Liver (tissue), 9 donors: ENCODE data around the gene GRIK1. TPM values are rescaled to one million over a fixed set of nuclear protein-coding genes. Genes with fewer than 3 reads are reported as not detected.

ENCODE experiments used
- DNase-seq: peaks from one replicate; pipeline ENCODE4 v3.0.0-alpha.2; 2017; ENCODE audit warnings: low spot score
- H3K27ac ChIP-seq, 2 donors: one replicate each; pipeline ENCODE4 v1.7.0; 2013; ENCODE audit warnings: inconsistent platforms in 2 of 2, low read length in 2 of 2, control low read depth in 1 of 2, low read depth in 1 of 2, mild to moderate bottlenecking in 1 of 2
- H3K27me3 ChIP-seq, 4 donors: one replicate each; pipeline versions ENCODE4 v1.6.1 to v1.7.0; 2013; ENCODE audit warnings: low read length in 3 of 4, inconsistent platforms in 1 of 4, mild to moderate bottlenecking in 1 of 4, moderate library complexity in 1 of 4; ENCODE audit not compliant: control insufficient read depth in 4 of 4, insufficient read depth in 4 of 4
- H3K36me3 ChIP-seq, 4 donors: one replicate each; pipeline versions ENCODE4 v1.6.1 to v1.7.0; 2013; ENCODE audit warnings: low read length in 3 of 4, mild to moderate bottlenecking in 3 of 4, low read depth in 1 of 4, moderate library complexity in 1 of 4; ENCODE audit not compliant: control insufficient read depth in 4 of 4, insufficient read depth in 3 of 4
- H3K4me1 ChIP-seq, 4 donors: one replicate each; pipeline versions ENCODE4 v1.6.1 to v1.7.0; 2013; ENCODE audit warnings: low read length in 3 of 4, mild to moderate bottlenecking in 3 of 4, moderate library complexity in 1 of 4; ENCODE audit not compliant: control insufficient read depth in 4 of 4, insufficient read depth in 4 of 4
- H3K4me3 ChIP-seq, 3 donors: one replicate each; pipeline versions ENCODE4 v1.6.1 to v1.7.0; 2013; ENCODE audit warnings: low read length in 3 of 3, control low read depth in 1 of 3, low read depth in 1 of 3, mild to moderate bottlenecking in 1 of 3
- H3K9ac ChIP-seq, 2 donors: one replicate each; pipeline ENCODE4 v1.7.0; 2013; ENCODE audit warnings: low read length in 2 of 2, mild to moderate bottlenecking in 2 of 2, moderate library complexity in 2 of 2, control low read depth in 1 of 2, low read depth in 1 of 2
- H3K9me3 ChIP-seq, 4 donors: one replicate each; pipeline versions ENCODE4 v1.6.1 to v1.7.0; 2013; ENCODE audit warnings: low read length in 3 of 4; ENCODE audit not compliant: control insufficient read depth in 4 of 4
- EGR1 ChIP-seq, 2 donors: IDR thresholded peaks; 2 replicates each; pipeline ENCODE4 v1.6.1; 2016 to 2018; ENCODE audit warnings: antibody characterized with exemption in 2 of 2, low read depth in 2 of 2
- FOXA1 ChIP-seq: IDR thresholded peaks from 2 replicates; pipeline ENCODE4 v1.6.1; 2016; ENCODE audit warnings: antibody characterized with exemption
- FOXA2 ChIP-seq: IDR thresholded peaks from 2 replicates; pipeline ENCODE4 v1.6.1; 2016; ENCODE audit warnings: antibody characterized with exemption
- HNF4A ChIP-seq, 2 donors: conservative IDR thresholded peaks; 2 replicates each; pipeline ENCODE4 v1.6.1; 2016; ENCODE audit warnings: antibody characterized with exemption in 2 of 2, mild to moderate bottlenecking in 2 of 2
- HNF4G ChIP-seq: IDR thresholded peaks from 2 replicates; pipeline ENCODE4 v1.6.1; 2016; ENCODE audit warnings: antibody characterized with exemption
- JUND ChIP-seq, 2 donors: IDR thresholded peaks; 2 replicates each; pipeline ENCODE4 v1.6.1; 2016; ENCODE audit warnings: antibody characterized with exemption in 2 of 2
- NR2F2 ChIP-seq: IDR thresholded peaks from 2 replicates; pipeline ENCODE4 v1.6.1; 2016; ENCODE audit warnings: antibody characterized with exemption
- RAD21 ChIP-seq, 2 donors: IDR thresholded peaks; 2 replicates each; pipeline ENCODE4 v1.6.1; 2016; ENCODE audit warnings: antibody characterized with exemption in 2 of 2, mild to moderate bottlenecking in 2 of 2
- RXRA ChIP-seq, 2 donors: IDR thresholded peaks; 2 replicates each; pipeline ENCODE4 v1.6.1; 2017 to 2018; ENCODE audit warnings: antibody characterized with exemption in 2 of 2, mild to moderate bottlenecking in 1 of 2
- SP1 ChIP-seq: IDR thresholded peaks from 2 replicates; pipeline ENCODE4 v1.6.1; 2018; ENCODE audit warnings: antibody characterized with exemption, mild to moderate bottlenecking
- TAF1 ChIP-seq: conservative IDR thresholded peaks from 2 replicates; pipeline ENCODE4 v1.6.1; 2016; ENCODE audit warnings: antibody characterized with exemption, mild to moderate bottlenecking
- YY1 ChIP-seq: IDR thresholded peaks from 2 replicates; pipeline ENCODE4 v1.6.1; 2016; ENCODE audit warnings: antibody characterized with exemption, mild to moderate bottlenecking
- WGBS: extraction: QIAGEN DNeasy Blood & Tissue Kit; methylation state at CpG from one replicate; pipeline ENCODE4 v1.1.7; 2013; 5-methylcytosine and 5-hydroxymethylcytosine counted together
- polyA plus RNA-seq, 2 donors: library from polyadenylated mRNA; stranded (reverse) in 1 of 2; unstranded in 1 of 2; fragments of 200-250 nt in 1 of 2; fragments of >200 nt in 1 of 2; fragmentation: Nextera tagmentation in 1 of 2; extraction: Ambion mirVana in 1 of 2; gene quantifications; one replicate each; pipeline versions ENCODE4 v1.2.1 to v1.2.3, GENCODE V29; 2013 to 2015
- total RNA-seq, 2 donors: library from RNA; depleted of rRNA; stranded (reverse); fragments of >200 nt; gene quantifications; one replicate each; pipeline ENCODE4 v1.2.3, GENCODE V29; 2014
- TF ChIP-seq, protein P1 (sequence below): IDR thresholded peaks from 2 replicates; pipeline ENCODE4 v1.6.1; 2016; ENCODE audit warnings: antibody characterized with exemption, mild to moderate bottlenecking
- TF ChIP-seq, protein P2 (sequence below): IDR thresholded peaks from 2 replicates; pipeline ENCODE4 v1.6.1; 2016; ENCODE audit warnings: antibody characterized with exemption
- TF ChIP-seq, protein P3 (sequence below): IDR thresholded peaks from 2 replicates; pipeline ENCODE4 v1.6.1; 2016; ENCODE audit warnings: antibody characterized with exemption
- donor health status: healthy.
- donor health status: healthy.
- donor health status: healthy.
- donor health status: healthy.
- donor health status: healthy.

The GRIK1 gene
- total and polyA plus RNA-seq, 4 donors, result 0.02 to 0.14 (median 0.05) TPM; not detected in 1

DNA sequence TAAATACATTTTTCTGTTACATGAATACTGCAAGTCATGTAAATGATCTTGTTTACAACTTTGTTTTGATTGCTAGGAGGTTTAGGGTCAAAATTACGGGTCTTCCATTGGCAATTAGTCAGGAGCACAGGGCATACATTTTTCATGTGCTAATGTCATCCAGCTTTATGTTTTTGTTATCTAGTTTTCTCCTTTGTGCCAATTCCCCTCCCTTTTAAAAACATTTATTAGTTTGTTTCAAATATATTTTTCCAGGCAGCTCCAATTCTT, 280.9 kb downstream of the GRIK1 start:
- no peaks in the 10 kb centered on the region for H3K27me3 ChIP-seq
- 34% methylated on average over 1 of the region's 1 CpG for WGBS
- no peaks in the 10 kb centered on the region for H3K36me3 ChIP-seq
- no peak overlapping the region for H3K4me3 ChIP-seq
- H3K4me1 ChIP-seq, result no peaks in the 10 kb centered on the region
- no peak overlapping the region for H3K27ac ChIP-seq
- DNase-seq, result no peak
- H3K9me3 ChIP-seq, result no peaks in the 10 kb centered on the region
- H3K9ac ChIP-seq, result no peak overlapping the region
- TF ChIP-seq FOXA1 (no peak), RAD21 (IDR thresholded peaks at IDR 0.05) (no peak), FOXA2 (no peak), SP1 (no peak)
- TF ChIP-seq, protein P1, sequence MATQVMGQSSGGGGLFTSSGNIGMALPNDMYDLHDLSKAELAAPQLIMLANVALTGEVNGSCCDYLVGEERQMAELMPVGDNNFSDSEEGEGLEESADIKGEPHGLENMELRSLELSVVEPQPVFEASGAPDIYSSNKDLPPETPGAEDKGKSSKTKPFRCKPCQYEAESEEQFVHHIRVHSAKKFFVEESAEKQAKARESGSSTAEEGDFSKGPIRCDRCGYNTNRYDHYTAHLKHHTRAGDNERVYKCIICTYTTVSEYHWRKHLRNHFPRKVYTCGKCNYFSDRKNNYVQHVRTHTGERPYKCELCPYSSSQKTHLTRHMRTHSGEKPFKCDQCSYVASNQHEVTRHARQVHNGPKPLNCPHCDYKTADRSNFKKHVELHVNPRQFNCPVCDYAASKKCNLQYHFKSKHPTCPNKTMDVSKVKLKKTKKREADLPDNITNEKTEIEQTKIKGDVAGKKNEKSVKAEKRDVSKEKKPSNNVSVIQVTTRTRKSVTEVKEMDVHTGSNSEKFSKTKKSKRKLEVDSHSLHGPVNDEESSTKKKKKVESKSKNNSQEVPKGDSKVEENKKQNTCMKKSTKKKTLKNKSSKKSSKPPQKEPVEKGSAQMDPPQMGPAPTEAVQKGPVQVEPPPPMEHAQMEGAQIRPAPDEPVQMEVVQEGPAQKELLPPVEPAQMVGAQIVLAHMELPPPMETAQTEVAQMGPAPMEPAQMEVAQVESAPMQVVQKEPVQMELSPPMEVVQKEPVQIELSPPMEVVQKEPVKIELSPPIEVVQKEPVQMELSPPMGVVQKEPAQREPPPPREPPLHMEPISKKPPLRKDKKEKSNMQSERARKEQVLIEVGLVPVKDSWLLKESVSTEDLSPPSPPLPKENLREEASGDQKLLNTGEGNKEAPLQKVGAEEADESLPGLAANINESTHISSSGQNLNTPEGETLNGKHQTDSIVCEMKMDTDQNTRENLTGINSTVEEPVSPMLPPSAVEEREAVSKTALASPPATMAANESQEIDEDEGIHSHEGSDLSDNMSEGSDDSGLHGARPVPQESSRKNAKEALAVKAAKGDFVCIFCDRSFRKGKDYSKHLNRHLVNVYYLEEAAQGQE, result no peak

DNA sequence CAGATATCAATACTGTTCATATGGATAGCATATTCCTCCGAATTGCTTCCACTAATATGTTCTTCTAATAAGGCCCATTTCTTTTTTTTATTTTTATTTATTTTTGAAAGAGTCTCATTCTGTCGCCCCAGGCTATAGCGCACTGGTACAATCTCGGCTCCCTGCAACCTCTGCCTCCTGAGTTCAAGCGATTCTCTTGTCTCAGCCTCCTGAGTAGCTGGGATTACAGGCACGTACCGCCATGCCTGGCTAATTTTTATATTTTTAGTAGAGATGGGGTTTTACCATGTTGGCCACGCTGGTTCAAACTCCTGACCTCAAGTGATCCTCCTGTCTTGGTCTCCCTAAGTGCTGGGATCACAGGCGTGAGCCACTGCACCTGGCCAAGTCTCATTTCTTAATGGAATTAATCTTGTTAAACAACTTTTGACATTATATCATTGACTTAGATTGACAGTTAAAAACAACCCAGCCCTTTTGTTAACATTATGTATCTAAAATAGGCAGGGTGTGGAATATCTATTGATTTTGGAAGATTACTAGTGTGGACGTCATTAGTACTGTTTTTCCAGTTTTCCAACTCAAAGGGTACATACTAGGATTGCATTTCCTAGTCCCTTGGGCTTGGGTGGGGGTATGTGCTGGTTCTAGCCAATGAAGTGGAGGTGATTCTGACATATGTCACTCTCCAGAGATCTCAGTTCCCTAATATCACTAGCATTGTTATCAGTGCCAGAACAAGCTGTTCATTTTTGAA, 281.4 kb downstream of the GRIK1 start:
- TF ChIP-seq FOXA1, result no peak
- TF ChIP-seq RXRA (IDR thresholded peaks at IDR 0.05), result no peak
- no peak for TF ChIP-seq EGR1 (IDR thresholded peaks at IDR 0.05; ENCODE audit: low read depth in 2 of 2)
- no peak for TF ChIP-seq RAD21 (IDR thresholded peaks at IDR 0.05)
- TF ChIP-seq, protein P2, sequence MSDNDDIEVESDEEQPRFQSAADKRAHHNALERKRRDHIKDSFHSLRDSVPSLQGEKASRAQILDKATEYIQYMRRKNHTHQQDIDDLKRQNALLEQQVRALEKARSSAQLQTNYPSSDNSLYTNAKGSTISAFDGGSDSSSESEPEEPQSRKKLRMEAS, result no peak
- TF ChIP-seq SP1, result no peak
- TF ChIP-seq, protein P3, sequence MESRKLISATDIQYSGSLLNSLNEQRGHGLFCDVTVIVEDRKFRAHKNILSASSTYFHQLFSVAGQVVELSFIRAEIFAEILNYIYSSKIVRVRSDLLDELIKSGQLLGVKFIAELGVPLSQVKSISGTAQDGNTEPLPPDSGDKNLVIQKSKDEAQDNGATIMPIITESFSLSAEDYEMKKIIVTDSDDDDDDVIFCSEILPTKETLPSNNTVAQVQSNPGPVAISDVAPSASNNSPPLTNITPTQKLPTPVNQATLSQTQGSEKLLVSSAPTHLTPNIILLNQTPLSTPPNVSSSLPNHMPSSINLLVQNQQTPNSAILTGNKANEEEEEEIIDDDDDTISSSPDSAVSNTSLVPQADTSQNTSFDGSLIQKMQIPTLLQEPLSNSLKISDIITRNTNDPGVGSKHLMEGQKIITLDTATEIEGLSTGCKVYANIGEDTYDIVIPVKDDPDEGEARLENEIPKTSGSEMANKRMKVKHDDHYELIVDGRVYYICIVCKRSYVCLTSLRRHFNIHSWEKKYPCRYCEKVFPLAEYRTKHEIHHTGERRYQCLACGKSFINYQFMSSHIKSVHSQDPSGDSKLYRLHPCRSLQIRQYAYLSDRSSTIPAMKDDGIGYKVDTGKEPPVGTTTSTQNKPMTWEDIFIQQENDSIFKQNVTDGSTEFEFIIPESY, result no peak
- TF ChIP-seq JUND (IDR thresholded peaks at IDR 0.05), result no peak
- TF ChIP-seq TAF1, result no peak
- TF ChIP-seq HNF4G, result no peak
- TF ChIP-seq NR2F2, result no peak
- no peak for TF ChIP-seq YY1
- TF ChIP-seq HNF4A (conservative IDR thresholded peaks at IDR 0.05), result no peak
- no peak for DNase-seq
- Histone ChIP-seq H3K27ac (no peak overlapping the region), H3K36me3 (no peaks in the 10 kb centered on the region), H3K4me1 (no peaks in the 10 kb centered on the region), H3K9me3 (no peaks in the 10 kb centered on the region), H3K9ac (no peak overlapping the region), H3K4me3 (no peak overlapping the region), H3K27me3 (no peaks in the 10 kb centered on the region)
- 93% methylated on average over 10 of the region's 10 CpGs for WGBS
